LNCAP (cell line): ENCODE results near the gene ARID4B.

ENCODE experiments used
- CTCF ChIP-seq: fragments of 450-650 bp; IDR thresholded peaks from 2 replicates; pipeline ENCODE4 v1.5.1; 2017; ENCODE audit warnings: mild to moderate bottlenecking

The ARID4B gene

GRCh38 chr1:235290740-235291502 lies 37.1 kb downstream of the ARID4B start:
- TF ChIP-seq CTCF, result no peak

- TF ChIP-seq CTCF, result no peak
These were observed 37.9 kb downstream of the ARID4B start for GRCh38 chr1:235289859-235290739.

GRCh38 chr1:235287208-235287882 lies 40.6 kb downstream of the ARID4B start:
- TF ChIP-seq CTCF, result no peak

DNA sequence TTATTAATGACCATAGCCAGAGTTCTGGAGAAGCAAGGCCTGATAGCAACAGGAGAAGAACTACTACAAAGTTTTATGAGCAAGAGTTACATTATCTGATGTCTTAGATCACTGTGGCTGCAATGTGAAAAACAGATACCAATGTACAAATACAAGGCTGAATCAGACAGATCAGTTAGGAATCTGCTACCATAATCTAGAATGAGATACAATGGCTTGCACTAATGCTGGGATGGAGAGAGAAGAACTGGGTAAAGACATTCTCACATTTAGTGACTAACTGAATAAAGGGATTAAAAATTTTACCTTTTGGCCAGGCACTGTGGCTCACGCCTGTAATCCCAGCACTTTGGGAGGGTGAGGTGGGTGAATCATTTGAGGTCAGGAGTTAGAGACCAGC lies 41.3 kb downstream of the ARID4B start:
- TF ChIP-seq CTCF, result no peak

DNA sequence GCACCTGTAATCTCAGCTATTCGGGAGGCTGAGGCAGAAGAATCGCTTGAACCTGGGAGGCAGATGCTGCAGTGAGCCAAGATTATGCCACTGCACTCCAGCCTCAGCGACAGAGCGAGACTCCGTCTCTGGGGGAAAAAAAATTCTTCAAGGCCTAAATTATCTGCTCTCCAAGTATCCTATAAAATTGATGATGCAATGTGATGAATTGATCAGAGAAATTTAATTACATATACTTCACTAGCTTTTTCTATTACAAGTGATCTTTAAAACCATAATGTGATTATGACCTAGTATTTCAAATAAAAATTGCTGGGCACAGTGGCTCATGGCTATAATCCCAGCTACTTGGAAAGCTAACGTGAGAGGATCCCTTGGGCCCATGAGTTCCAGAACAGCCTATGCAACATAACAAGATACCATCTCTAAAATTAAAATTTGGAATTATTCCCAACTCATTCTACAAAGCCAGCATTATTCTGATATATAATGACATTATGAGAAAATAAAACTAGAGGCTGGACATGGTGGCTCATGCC lies 43.7 kb downstream of the ARID4B start:
- no peak for TF ChIP-seq CTCF

- no peak for TF ChIP-seq CTCF
These were observed 47.5 kb downstream of the ARID4B start for GRCh38 chr1:235280467-235280866.

DNA sequence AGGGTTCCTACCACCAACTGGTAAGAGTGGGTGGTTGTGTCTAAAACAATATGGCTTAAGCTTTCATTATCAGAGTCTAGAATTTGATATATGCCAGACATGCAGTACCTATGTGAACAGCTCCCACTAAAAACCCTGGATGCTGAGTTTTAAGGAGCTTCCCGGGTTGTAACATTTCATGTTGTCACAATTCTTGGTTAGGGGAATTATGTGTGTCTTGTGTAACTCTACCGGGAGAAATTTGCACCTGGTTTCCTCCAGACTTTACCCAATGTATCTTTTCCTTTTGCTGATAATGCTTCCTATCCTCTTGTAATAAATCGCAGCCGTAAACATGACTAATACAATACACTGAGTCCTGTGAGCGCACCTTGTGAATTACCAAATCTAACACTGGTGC lies 48.3 kb downstream of the ARID4B start:
- no peak for TF ChIP-seq CTCF
